H1 (cell line): ENCODE data around the gene OCIAD1. TPM values are rescaled to one million over a fixed set of nuclear protein-coding genes. Genes with fewer than 3 reads are reported as not detected.

Experiments
- CTCF ChIA-PET: fragments of 300-600 bp; sonication (Branson Sonifier 250); formaldehyde crosslinking; loops from one replicate; lab custom pipeline; 2021; ENCODE audit not compliant: partially characterized antibody; lab: Charles Lee
- POLR2A ChIA-PET: fragments of 300-600 bp; sonication (Branson Sonifier 250); formaldehyde crosslinking; loops from one replicate; lab custom pipeline; 2021; ENCODE audit warnings: inconsistent platforms; ENCODE audit not compliant: partially characterized antibody; lab: Charles Lee
- DNase-seq, 2 experiments: peaks; one replicate each; pipeline versions ENCODE4 v3.0.0 to v3.0.0-alpha.2; 2010 to 2022; ENCODE audit warnings: low spot score in 2 of 2, low read depth in 1 of 2, mixed read lengths in 1 of 2
- FAIRE-seq: peaks from 2 replicates; lab custom pipeline; 2011; peaks lifted over from hg19 to GRCh38; lab: Jason Lieb, UNC
- H2AFZ ChIP-seq: 2 replicates; pipeline ENCODE4 v1.8.1; 2012; ENCODE audit warnings: low read length, inconsistent platforms
- H2AK5ac ChIP-seq: 2 replicates; pipeline ENCODE4 v1.6.1; 2013; ENCODE audit warnings: low read depth, low read length
- H2BK120ac ChIP-seq: replicated peaks from 2 replicates; pipeline ENCODE3; 2013; ENCODE audit warnings: low read depth, low read length, inconsistent platforms
- H2BK12ac ChIP-seq: 2 replicates; pipeline ENCODE4 v1.6.1; 2013; ENCODE audit warnings: low read depth, low read length
- H2BK15ac ChIP-seq: 2 replicates; pipeline ENCODE4 v1.6.1; 2013; ENCODE audit warnings: low read length
- H2BK20ac ChIP-seq: 2 replicates; pipeline ENCODE4 v1.6.1; 2013; ENCODE audit warnings: low read length
- H2BK5ac ChIP-seq: 2 replicates; pipeline ENCODE4 v1.6.1; 2013; ENCODE audit warnings: low read depth, low read length
- H3K14ac ChIP-seq: 2 replicates; pipeline ENCODE4 v1.6.1; 2013; ENCODE audit warnings: inconsistent platforms; ENCODE audit not compliant: insufficient read length
- H3K18ac ChIP-seq: 2 replicates; pipeline ENCODE4 v1.6.1; 2013; ENCODE audit warnings: low read length; ENCODE audit errors: extremely low read depth
- H3K23ac ChIP-seq: 2 replicates; pipeline ENCODE4 v1.6.1; 2013; ENCODE audit warnings: inconsistent platforms; ENCODE audit not compliant: insufficient read length
- H3K23me2 ChIP-seq: 2 replicates; pipeline ENCODE4 v1.6.1; 2013; ENCODE audit warnings: low read depth, low read length
- H3K27ac ChIP-seq: 2 replicates; pipeline ENCODE4 v1.6.1; 2011; ENCODE audit warnings: low read depth, low read length, inconsistent platforms
- H3K27me3 ChIP-seq, 4 experiments: replicated peaks in 1 of 4; 1 replicate in 1 of 4; 2 replicates in 3 of 4; pipeline versions ENCODE4 v1.6.1 to v1.8.1; 2011 to 2013; ENCODE audit warnings: low read length in 3 of 4, mild to moderate bottlenecking in 3 of 4, inconsistent platforms in 2 of 4, mixed read lengths in 2 of 4, moderate library complexity in 1 of 4; ENCODE audit not compliant: control insufficient read depth in 3 of 4, insufficient read depth in 3 of 4; ENCODE audit errors: extremely low read depth in 1 of 4
- H3K36me3 ChIP-seq, 4 experiments: 2 replicates each; pipeline versions ENCODE4 v1.6.1 to v1.8.1; 2011 to 2013; ENCODE audit warnings: mild to moderate bottlenecking in 4 of 4, low read length in 3 of 4, moderate library complexity in 2 of 4, control low read depth in 1 of 4, inconsistent platforms in 1 of 4; ENCODE audit not compliant: insufficient read depth in 4 of 4, control insufficient read depth in 2 of 4
- H3K4ac ChIP-seq: replicated peaks from 2 replicates; pipeline ENCODE3; 2013; ENCODE audit warnings: low read length, low read depth, mixed read lengths, inconsistent platforms; ENCODE audit not compliant: insufficient read length
- H3K4me1 ChIP-seq, 4 experiments: replicated peaks in 1 of 4; 1 replicate in 1 of 4; 2 replicates in 3 of 4; pipeline versions ENCODE4 v1.6.1 to v1.8.1; 2011 to 2013; ENCODE audit warnings: low read length in 3 of 4, inconsistent platforms in 2 of 4, mixed read lengths in 1 of 4; ENCODE audit not compliant: insufficient read depth in 4 of 4, control insufficient read depth in 3 of 4
- H3K4me2 ChIP-seq, 2 experiments: 2 replicates each; pipeline versions ENCODE4 v1.6.1 to v1.8.1; 2011 to 2013; ENCODE audit warnings: low read depth in 2 of 2, low read length in 2 of 2, control low read depth in 1 of 2, inconsistent platforms in 1 of 2, mild to moderate bottlenecking in 1 of 2; ENCODE audit not compliant: insufficient read depth in 1 of 2
- H3K4me3 ChIP-seq, 4 experiments: fragments of 200-600, 300-600 bp in 1 of 4; sonication (generic), shearing (Covaris generic), sonication (Bioruptor Twin) in 1 of 4; 2 replicates each; pipeline versions ENCODE4 v1.5.1 to v1.8.1; 2011 to 2016; ENCODE audit warnings: low read length in 4 of 4, low read depth in 3 of 4, control low read depth in 2 of 4, inconsistent platforms in 2 of 4, mild to moderate bottlenecking in 2 of 4, mixed read lengths in 1 of 4, moderate library complexity in 1 of 4; ENCODE audit not compliant: insufficient read depth in 2 of 4; ENCODE audit errors: extremely low read depth in 1 of 4
- H3K56ac ChIP-seq: replicated peaks from 2 replicates; pipeline ENCODE3; 2013; ENCODE audit warnings: low read depth, mild to moderate bottlenecking, mixed read lengths, low read length, inconsistent platforms; ENCODE audit not compliant: insufficient read length
- H3K79me1 ChIP-seq: 2 replicates; pipeline ENCODE4 v1.6.1; 2013; ENCODE audit warnings: low read depth, low read length, control low read depth
- H3K79me2 ChIP-seq, 2 experiments: 2 replicates each; pipeline versions ENCODE4 v1.6.1 to v1.8.1; 2012 to 2013; ENCODE audit warnings: low read length in 2 of 2, mild to moderate bottlenecking in 2 of 2, inconsistent platforms in 1 of 2; ENCODE audit not compliant: insufficient read depth in 2 of 2, control insufficient read depth in 1 of 2
- H3K9ac ChIP-seq, 4 experiments: replicated peaks in 1 of 4; 1 replicate in 1 of 4; 2 replicates in 3 of 4; pipeline versions ENCODE4 v1.6.1 to v1.8.1; 2011 to 2013; ENCODE audit warnings: low read depth in 3 of 4, low read length in 3 of 4, control low read depth in 2 of 4, mild to moderate bottlenecking in 2 of 4, moderate library complexity in 2 of 4, inconsistent platforms in 1 of 4; ENCODE audit errors: extremely low read depth in 1 of 4
- H3K9me3 ChIP-seq, 2 experiments: 2 replicates each; pipeline versions ENCODE4 v1.6.1 to v1.8.1; 2012 to 2013; ENCODE audit warnings: mild to moderate bottlenecking in 2 of 2, moderate library complexity in 2 of 2, control low read depth in 1 of 2, inconsistent platforms in 1 of 2, low read depth in 1 of 2, low read length in 1 of 2, mixed read lengths in 1 of 2; ENCODE audit not compliant: insufficient read depth in 2 of 2
- H4K20me1 ChIP-seq, 2 experiments: replicated peaks in 1 of 2; 2 replicates each; pipeline versions ENCODE3 to v1.8.1; 2011 to 2013; ENCODE audit warnings: inconsistent platforms in 2 of 2, low read length in 2 of 2, mild to moderate bottlenecking in 1 of 2; ENCODE audit not compliant: insufficient read depth in 2 of 2, control insufficient read depth in 1 of 2
- H4K5ac ChIP-seq: 2 replicates; pipeline ENCODE4 v1.6.1; 2013; ENCODE audit warnings: low read length, low read depth, mixed read lengths, inconsistent platforms; ENCODE audit not compliant: insufficient read length
- H4K8ac ChIP-seq: 2 replicates; pipeline ENCODE4 v1.8.0; 2013; ENCODE audit warnings: mild to moderate bottlenecking, moderate library complexity, low read length, inconsistent platforms; ENCODE audit not compliant: insufficient read depth; ENCODE audit errors: extremely low read depth
- H4K91ac ChIP-seq: replicated peaks from 2 replicates; pipeline ENCODE3; 2013; ENCODE audit warnings: low read length, mixed read lengths, inconsistent platforms; ENCODE audit not compliant: insufficient read length
- CBX8 ChIP-seq: fragments of 300-800, 300-1000 bp; sonication (generic); IDR thresholded peaks from 2 replicates; pipeline ENCODE4 v1.7.1; 2016; ENCODE audit warnings: low read depth, low read length, borderline replicate concordance
- CHD1 ChIP-seq: IDR thresholded peaks from 2 replicates; pipeline ENCODE4 v1.6.1; 2012; ENCODE audit warnings: low read depth, low read length, improper control_type of control experiment
- CHD2 ChIP-seq: IDR thresholded peaks from 2 replicates; pipeline ENCODE4 v1.6.1; 2012; ENCODE audit warnings: low read length, improper control_type of control experiment
- JUND ChIP-seq: IDR thresholded peaks from 2 replicates; pipeline ENCODE4 v1.6.1; 2011; ENCODE audit warnings: mild to moderate bottlenecking, improper control_type of control experiment, low read length
- MAX ChIP-seq: IDR thresholded peaks from 2 replicates; pipeline ENCODE4 v1.6.1; 2012; ENCODE audit warnings: inconsistent platforms
- POLR2A ChIP-seq, 2 experiments: IDR thresholded peaks; 1 replicate in 1 of 2; 2 replicates in 1 of 2; pipeline ENCODE4 v1.6.1; 2011; ENCODE audit warnings: low read depth in 2 of 2, low read length in 2 of 2, mild to moderate bottlenecking in 2 of 2; ENCODE audit errors: control extremely low read depth in 1 of 2
- RNF2 ChIP-seq: fragments of 200-900, 300-1000 bp; sonication (generic); IDR thresholded peaks from 2 replicates; pipeline ENCODE4 v1.7.1; 2016; ENCODE audit warnings: borderline replicate concordance, low read depth, mild to moderate bottlenecking, antibody characterized with exemption, low read length; ENCODE audit not compliant: poor library complexity, severe bottlenecking; ENCODE audit errors: missing control alignments
- SAP30 ChIP-seq: fragments of 300-600 bp; sonication (generic); IDR thresholded peaks from 2 replicates; pipeline ENCODE4 v1.7.1; 2012; ENCODE audit warnings: low read length, moderate library complexity, mild to moderate bottlenecking, inconsistent platforms; ENCODE audit not compliant: insufficient read depth, insufficient replicate concordance
- SIX5 ChIP-seq: IDR thresholded peaks from 2 replicates; pipeline ENCODE4 v1.6.1; 2011; ENCODE audit warnings: mild to moderate bottlenecking, low read depth, low read length
- SRF ChIP-seq: IDR thresholded peaks from 2 replicates; pipeline ENCODE4 v1.6.1; 2011; ENCODE audit warnings: mild to moderate bottlenecking, low read depth, low read length, moderate library complexity
- TAF1 ChIP-seq: IDR thresholded peaks from 2 replicates; pipeline ENCODE4 v1.6.1; 2011; ENCODE audit warnings: mild to moderate bottlenecking, low read depth, low read length
- TCF12 ChIP-seq: IDR thresholded peaks from 2 replicates; pipeline ENCODE4 v1.6.1; 2011; ENCODE audit warnings: low read depth, mild to moderate bottlenecking, low read length
- YY1 ChIP-seq: IDR thresholded peaks from 2 replicates; pipeline ENCODE4 v1.6.1; 2011; ENCODE audit warnings: low read depth, mild to moderate bottlenecking, low read length
- WGBS, 2 experiments: shearing (Covaris generic) in 1 of 2; methylation state at CpG; one replicate each; pipeline versions ENCODE4 v1.1.6 to v1.1.7; 2013 to 2015; ENCODE audit warnings: low lambda C conversion rate in 2 of 2, mixed read lengths in 2 of 2, inconsistent platforms in 1 of 2, low coverage in 1 of 2, missing lambda C conversion rate in 1 of 2; ENCODE audit not compliant: insufficient replicate concordance in 2 of 2, insufficient coverage in 1 of 2, insufficient read length in 1 of 2; ENCODE audit errors: extremely low coverage in 1 of 2, missing lambda C conversion rate in 1 of 2; 5-methylcytosine and 5-hydroxymethylcytosine counted together
- polyA plus RNA-seq, 7 experiments: library from polyadenylated mRNA; depleted of rRNA in 3 of 7; stranded (reverse) in 5 of 7; unstranded in 2 of 7; fragments of >200 nt in 5 of 7; fragments of 200-250 nt in 2 of 7; gene quantifications; 1 replicate in 5 of 7; 2 replicates in 1 of 7; 4 replicates in 1 of 7; pipeline versions ENCODE4 v1.2.1 to v1.2.3, GENCODE V29; 2011 to 2013; ENCODE audit warnings: missing spikeins in 2 of 7, mixed read lengths in 2 of 7
- total RNA-seq: library from RNA; stranded (reverse); fragmentation: NEBNext Ultra II Directional; extraction: Animal tissue kit (Norgen Biotek cat#: 25700); gene quantifications from 2 replicates; pipeline ENCODE4 v1.2.1, GENCODE V29; 2021

OCIAD1 gene
- total and polyA plus RNA-seq, 2 of the 8 experiments (the other 6 are each of a cell fraction or from before 2014, with no cell fraction given), result 79.9 to 163 TPM

GRCh38 chr4:48907706-48908477 lies 77.0 kb downstream of the OCIAD1 start:
- Histone ChIP-seq H3K4me3 (no peak overlapping the region), H3K23me2 (peaks cover 8% of the 10 kb centered on the region), H3K4me1 (peaks cover 0 to 9% (median 4%) of the 10 kb centered on the region in 4 experiments; a peak in 6 of 7 replicates), H3K56ac (no peak overlapping the region), H2BK120ac (no peak overlapping the region), H3K79me1 (no peaks in the 10 kb centered on the region), H2AK5ac (no peak overlapping the region), H3K23ac (no peak overlapping the region), H2AFZ (0 out of 2 replicates have a peak overlapping the region, but pooled peaks have one; percentile 16), H3K79me2 (no peaks in the 10 kb centered on the region; a peak in 1 of 4 replicates), H4K91ac (no peak overlapping the region), H2BK12ac (no peak overlapping the region), H3K18ac (no peak overlapping the region), H3K27me3 (no peaks in the 10 kb centered on the region), H3K36me3 (peaks cover 0 to 5% (median under 1%) of the 10 kb centered on the region in 4 experiments; a peak in 5 of 8 replicates), H3K9me3 (no peaks in the 10 kb centered on the region), H2BK15ac (no peak overlapping the region), H3K14ac (no peak overlapping the region), H3K27ac (no peak overlapping the region), H3K9ac (no peak overlapping the region), H3K4me2 (no peak overlapping the region; a peak in 1 of 4 replicates), H2BK5ac (no peak overlapping the region), H3K4ac (no peak overlapping the region), H4K8ac (no peak overlapping the region), H4K20me1 (peaks cover 0 to 1% of the 10 kb centered on the region in 2 experiments), H4K5ac (no peak overlapping the region), H2BK20ac (peak overlapping the region; percentile 52; the same call in 1 of the 2 replicates)
- ChIA-PET CTCF (interaction anchor here (1.3 to 1.6 kb wide), 2 partner anchors 36 to 54 kb away, joined by 3 to 9 read pairs; no protein-coding TSS in a partner anchor), POLR2A (no interaction called here)
- WGBS, 2 experiments, result 90% methylated on average over 7 of the region's 7 CpGs; no CpG with 5 or more reads in 1 of the 2 experiments
- FAIRE-seq (no peak), DNase-seq (no peak)
- TF ChIP-seq TAF1 (no peak), SRF (no peak), RNF2 (no peak), CHD2 (no peak), CHD1 (no peak), SIX5 (no peak), YY1 (no peak), POLR2A (IDR thresholded peaks at IDR 0.05; ENCODE audit: control extremely low read depth in 1 of 2, low read depth in 2 of 2, low read length in 2 of 2) (no peak), TCF12 (no peak), CBX8 (no peak), MAX (no peak), JUND (no peak), SAP30 (no peak)
